Breast epithelium (tissue), 4 donors: ENCODE data around the gene RYR3. TPM values are rescaled to one million over a fixed set of nuclear protein-coding genes. Genes with fewer than 3 reads are reported as not detected.

Experiments used
- DNase-seq, 2 donors: peaks; one replicate each; pipeline ENCODE4 v3.0.0-alpha.2; 2019; ENCODE audit warnings: low spot score in 2 of 2
- H3K27ac ChIP-seq, 2 donors: fragments of 200-600 bp; sonication (generic) in 1 of 2; one replicate each; pipeline ENCODE4 v1.5.1; 2016 to 2019; ENCODE audit warnings: mild to moderate bottlenecking in 1 of 2
- H3K27me3 ChIP-seq, 2 donors: fragments of 200-600 bp; sonication (generic) in 1 of 2; one replicate each; pipeline versions ENCODE4 v1.5.1 to v1.6.0; 2017 to 2019; ENCODE audit warnings: control low read depth in 1 of 2, mild to moderate bottlenecking in 1 of 2
- H3K36me3 ChIP-seq: fragments of 200-600 bp; one replicate; pipeline ENCODE4 v1.5.1; 2019
- H3K4me1 ChIP-seq, 2 donors: fragments of 200-600 bp; sonication (generic); one replicate each; pipeline ENCODE4 v1.5.1; 2016 to 2019; ENCODE audit warnings: control low read depth in 1 of 2
- H3K4me3 ChIP-seq, 3 donors: fragments of 200-600 bp; sonication (generic); 1 replicate in 2 of 3; 2 replicates in 1 of 3; pipeline ENCODE4 v1.5.1; 2016 to 2019; ENCODE audit warnings: mild to moderate bottlenecking in 3 of 3, moderate library complexity in 2 of 3
- H3K9me3 ChIP-seq, 2 donors: fragments of 200-600 bp; sonication (generic) in 1 of 2; one replicate each; pipeline ENCODE4 v1.5.1; 2016 to 2019; ENCODE audit warnings: control low read depth in 1 of 2
- CTCF ChIP-seq, 3 donors: fragments of 450-650 bp; IDR thresholded peaks; one replicate each; pipeline ENCODE4 v1.5.1; 2016 to 2017; ENCODE audit warnings: antibody characterized with exemption in 3 of 3, mild to moderate bottlenecking in 3 of 3, moderate library complexity in 3 of 3
- POLR2A ChIP-seq: fragments of 450-650 bp; IDR thresholded peaks from one replicate; pipeline ENCODE4 v1.6.1; 2016; ENCODE audit warnings: antibody characterized with exemption, mild to moderate bottlenecking, moderate library complexity
- POLR2AphosphoS5 ChIP-seq, 3 donors: sonication (generic); formaldehyde crosslinking; IDR thresholded peaks; one replicate each; pipeline ENCODE4 v1.6.1; 2017; ENCODE audit warnings: antibody characterized with exemption in 3 of 3
- intact Hi-C: fragments of 100-400 bp; cut with DNase I; formaldehyde crosslinking; loops from one replicate; pipeline ENCODE4 v1.15.1; 2023; ENCODE audit warnings: low total_unique reads
- total RNA-seq, 3 donors: library from RNA; depleted of rRNA; stranded (reverse); fragments of >200 nt; gene quantifications; one replicate each; pipeline ENCODE4 v1.1.0, GENCODE V29; 2016

Gene RYR3
- total RNA-seq, 3 donors from 2014 or later, result 1.8 to 4.2 (median 2.6) TPM

GRCh38 chr15:33778852-33779251 is 468.1 kb downstream of the RYR3 start:
- intact Hi-C loops, result no loop called here
- no peak for DNase-seq
- TF ChIP-seq CTCF (IDR thresholded peaks at IDR 0.05) (no peak), POLR2A (no peak), POLR2AphosphoS5 (IDR thresholded peaks at IDR 0.05) (no peak)
- no peaks in the 10 kb centered on the region for H3K27me3 ChIP-seq
- H3K4me3 ChIP-seq, result no peak overlapping the region
- no peaks in the 10 kb centered on the region for H3K4me1 ChIP-seq
- H3K36me3 ChIP-seq, result no peaks in the 10 kb centered on the region
- no peaks in the 10 kb centered on the region for H3K9me3 ChIP-seq
- no peak overlapping the region for H3K27ac ChIP-seq

- DNase-seq, result no peak
- intact Hi-C loops, result no loop called here
- H3K4me1 ChIP-seq, result no peaks in the 10 kb centered on the region
- H3K27me3 ChIP-seq, result no peaks in the 10 kb centered on the region
- H3K9me3 ChIP-seq, result no peaks in the 10 kb centered on the region
- no peaks in the 10 kb centered on the region for H3K36me3 ChIP-seq
- TF ChIP-seq CTCF (IDR thresholded peaks at IDR 0.05), result no peak
- no peak for TF ChIP-seq POLR2AphosphoS5 (IDR thresholded peaks at IDR 0.05)
- no peak for TF ChIP-seq POLR2A
- no peak overlapping the region for H3K27ac ChIP-seq
- no peak overlapping the region for H3K4me3 ChIP-seq
These were observed 469.4 kb downstream of the RYR3 start for GRCh38 chr15:33780011-33780768.

- no peak for DNase-seq
- Histone ChIP-seq H3K36me3 (no peaks in the 10 kb centered on the region), H3K9me3 (no peaks in the 10 kb centered on the region), H3K4me3 (no peak overlapping the region), H3K4me1 (no peaks in the 10 kb centered on the region), H3K27me3 (no peaks in the 10 kb centered on the region), H3K27ac (no peak overlapping the region)
- TF ChIP-seq CTCF (IDR thresholded peaks at IDR 0.05) (no peak), POLR2AphosphoS5 (IDR thresholded peaks at IDR 0.05) (no peak), POLR2A (no peak)
- intact Hi-C loops, result no loop called here
These were observed 472.2 kb downstream of the RYR3 start for GRCh38 chr15:33782966-33783365.

GRCh38 chr15:33785366-33785765 is 474.6 kb downstream of the RYR3 start:
- Histone ChIP-seq H3K27me3 (no peaks in the 10 kb centered on the region), H3K9me3 (no peaks in the 10 kb centered on the region), H3K27ac (no peak overlapping the region), H3K4me3 (no peak overlapping the region), H3K36me3 (no peaks in the 10 kb centered on the region), H3K4me1 (no peaks in the 10 kb centered on the region)
- TF ChIP-seq POLR2AphosphoS5 (IDR thresholded peaks at IDR 0.05) (no peak), CTCF (IDR thresholded peaks at IDR 0.05) (no peak), POLR2A (no peak)
- no peak for DNase-seq
- intact Hi-C loops, result no loop called here

GRCh38 chr15:33788906-33789540 is 478.3 kb downstream of the RYR3 start:
- no peaks in the 10 kb centered on the region for H3K27me3 ChIP-seq
- DNase-seq, result no peak
- H3K9me3 ChIP-seq, result no peaks in the 10 kb centered on the region
- no peaks in the 10 kb centered on the region for H3K36me3 ChIP-seq
- intact Hi-C loops, result no loop called here
- no peaks in the 10 kb centered on the region for H3K4me1 ChIP-seq
- H3K27ac ChIP-seq, result no peak overlapping the region
- H3K4me3 ChIP-seq, result no peak overlapping the region
- TF ChIP-seq POLR2AphosphoS5 (IDR thresholded peaks at IDR 0.05) (no peak), CTCF (IDR thresholded peaks at IDR 0.05) (no peak), POLR2A (no peak)
